Cardiac septum (tissue), 1 donor: ENCODE results near the gene PFKL. TPM values are rescaled to one million over a fixed set of nuclear protein-coding genes. Genes with fewer than 3 reads are reported as not detected.

Source experiments
- DNase-seq: peaks from one replicate; pipeline ENCODE4 v3.0.0-alpha.2; 2020; ENCODE audit warnings: low spot score
- intact Hi-C: fragments of 100-400 bp; cut with DNase I; formaldehyde crosslinking; loops from one replicate; pipeline ENCODE4 v1.14.0; 2022
- long read RNA-seq: library from polyadenylated mRNA; unstranded; transcript quantifications from one replicate; pipeline ENCODE4 v2.0.0, GENCODE V29; 2021
- total RNA-seq: library from RNA; stranded (reverse); fragmentation: NEBNext Ultra II Directional; extraction: Animal tissue kit (Norgen Biotek cat#: 25700); gene quantifications from one replicate; pipeline ENCODE4 v1.2.1, GENCODE V29; 2021
- donor health status: DM: no; HTN: no; CAD: no.

PFKL gene
- total RNA-seq, result 60.3 TPM
- long read RNA-seq, transcript PFKL-201 (22 exons, 2,912 nt), result major isoform, 136 of 264 reads
- long read RNA-seq, partial matches to known transcripts, result 47 of 264 reads
- long read RNA-seq, other reads (novel, unspliced or antisense), result 81 of 264 reads

DNA sequence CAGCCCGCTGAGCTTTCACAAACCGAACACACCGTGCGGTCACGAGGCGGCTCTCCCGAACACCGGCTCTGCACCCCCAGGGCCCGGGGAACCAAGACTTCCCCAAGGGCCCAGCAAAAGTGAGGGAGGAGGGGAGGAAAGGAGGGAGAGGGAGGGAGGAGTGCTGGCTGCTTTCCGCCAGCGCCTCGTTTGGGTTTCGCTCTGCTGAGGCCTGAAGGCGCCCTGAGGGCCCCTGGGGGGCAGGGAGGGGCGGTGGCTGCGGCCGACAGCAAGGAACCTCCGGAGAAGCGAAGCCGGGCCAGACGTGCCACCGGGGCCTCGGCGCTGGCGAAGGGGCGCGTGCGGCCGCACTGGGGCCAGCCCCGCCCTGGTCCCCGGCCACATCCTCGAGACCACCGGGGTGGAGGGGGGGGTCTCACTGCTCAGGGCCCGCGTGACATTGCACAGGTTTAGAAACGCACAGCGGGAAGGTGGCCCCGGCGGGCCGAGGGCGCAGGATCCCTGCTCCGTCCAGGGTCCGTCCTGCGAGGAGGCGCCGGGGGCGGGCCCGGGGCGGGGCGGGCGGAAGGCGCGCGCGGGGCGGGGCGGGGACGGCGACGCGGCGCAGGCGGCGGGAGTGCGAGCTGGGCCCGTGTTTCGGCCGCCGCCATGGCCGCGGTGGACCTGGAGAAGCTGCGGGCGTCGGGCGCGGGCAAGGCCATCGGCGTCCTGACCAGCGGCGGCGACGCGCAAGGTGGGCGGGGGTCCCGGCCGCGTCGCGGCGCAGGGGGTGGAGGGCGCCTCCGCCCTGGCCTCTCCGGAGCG lies at the start of gene PFKL:
PFKL (plus strand) TSS at position 596 of the 804 bp plus-strand sequence; CDS start at position 649, 53 bp downstream.
- intact Hi-C loops, result loop anchor here (10.0 kb wide), 1 partner anchor 285 kb away; the partner anchor contains the start of gene TRAPPC10

DNA sequence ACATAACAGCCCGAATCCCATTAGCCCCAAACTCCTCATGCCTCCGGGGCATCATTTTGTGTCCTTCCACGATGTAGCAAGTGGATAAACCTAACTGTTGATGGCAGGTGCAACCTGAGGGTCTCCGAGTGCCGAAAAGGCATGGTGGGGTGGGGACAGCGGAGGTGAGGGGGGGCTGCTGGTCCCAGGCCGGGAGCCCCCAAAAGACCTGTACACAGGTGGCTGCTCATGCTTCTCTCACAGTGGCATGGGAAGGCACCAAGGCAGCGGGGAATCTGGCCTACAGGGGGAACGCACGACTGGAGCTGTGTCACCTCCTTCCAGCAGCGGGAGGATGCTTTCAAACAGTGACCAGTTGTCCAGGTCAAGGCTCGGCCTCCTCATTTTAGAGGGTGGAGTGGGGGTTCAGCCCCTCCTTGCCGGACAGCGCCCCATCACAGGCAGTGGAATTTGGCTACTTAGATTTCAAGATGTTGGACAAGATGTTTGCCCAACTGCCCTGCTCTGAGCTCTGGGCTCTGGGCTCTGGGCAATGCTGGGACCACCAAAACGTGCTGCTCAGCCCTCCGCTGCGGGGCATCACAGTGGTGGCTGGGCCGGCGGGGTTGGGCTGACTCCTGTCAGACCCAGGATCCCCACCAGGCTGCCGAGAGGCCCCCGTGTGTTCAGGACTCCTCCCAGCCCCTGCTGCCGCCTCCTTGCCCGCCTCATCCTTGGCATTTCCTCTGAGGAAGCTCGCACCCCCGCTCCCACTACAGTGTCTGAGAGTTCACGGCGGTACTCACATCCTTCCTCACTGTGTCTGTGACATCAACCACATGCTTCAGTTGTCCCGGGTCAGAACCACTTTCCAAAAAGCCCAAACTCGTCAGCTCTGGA lies 45.8 kb upstream of the PFKL start:
- intact Hi-C loops, result no loop called here
- peak; percentile 65 for DNase-seq

More for the DNA sequence above, at the start of gene PFKL:
- peak; percentile 88 for DNase-seq

DNA sequence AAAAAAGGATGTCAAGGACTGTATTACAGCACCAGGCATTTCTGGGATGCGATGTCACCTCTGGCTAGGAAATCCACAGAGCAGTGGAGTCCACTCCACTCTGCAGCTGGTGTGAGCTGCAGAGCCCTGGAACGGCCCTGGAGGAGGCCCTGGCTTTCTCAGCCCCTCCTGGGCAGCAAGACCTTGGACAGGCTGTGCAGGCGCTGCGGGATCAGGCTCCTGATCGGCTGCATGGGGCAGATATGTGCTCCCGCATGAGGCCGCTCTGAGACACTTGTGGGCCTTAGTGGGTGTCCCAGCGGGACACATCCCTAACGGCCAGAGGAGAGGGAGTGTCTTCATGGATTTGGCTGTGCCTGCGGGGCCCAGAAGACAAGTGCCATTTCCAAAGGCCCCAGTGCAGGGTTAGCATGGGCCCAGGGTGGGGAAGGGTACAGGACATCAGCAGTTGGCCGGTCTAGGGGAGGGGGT lies 44.3 kb upstream of the PFKL start:
- peak; percentile 24 for DNase-seq
- intact Hi-C loops, result no loop called here

DNA sequence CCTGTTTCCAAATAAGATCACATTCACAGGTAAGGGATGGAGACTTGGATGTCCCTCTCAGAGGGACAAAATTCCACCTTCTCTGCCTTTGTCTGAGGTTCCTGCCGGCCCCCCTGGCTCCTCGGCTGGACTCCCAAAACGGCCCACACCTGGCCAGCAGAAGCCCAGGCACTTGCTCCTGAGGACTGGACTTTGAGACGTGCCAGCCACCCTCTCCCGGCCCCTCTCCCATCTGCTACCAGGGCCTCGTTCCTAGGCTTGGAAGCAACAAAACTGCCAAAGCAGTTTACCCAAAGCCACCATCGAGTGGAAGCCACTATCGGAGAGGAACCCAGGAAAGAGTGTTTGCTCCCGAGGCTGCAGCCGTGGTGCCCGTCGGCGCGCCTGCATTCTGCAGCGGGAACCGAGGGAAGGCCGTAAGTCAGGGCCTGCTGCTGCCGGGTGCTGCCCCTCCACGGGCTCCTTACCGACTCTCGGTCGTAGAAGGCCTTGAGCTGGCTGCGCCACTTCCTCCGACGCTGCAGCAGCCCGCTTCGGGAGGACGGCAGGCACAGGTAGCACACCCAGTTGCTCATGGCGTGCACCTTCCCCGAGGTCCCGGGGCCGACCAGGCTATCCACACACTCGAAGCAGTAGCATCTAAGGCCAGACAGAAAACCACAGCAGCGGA lies 41.7 kb upstream of the PFKL start:
- intact Hi-C loops, result no loop called here
- DNase-seq, result no peak

DNA sequence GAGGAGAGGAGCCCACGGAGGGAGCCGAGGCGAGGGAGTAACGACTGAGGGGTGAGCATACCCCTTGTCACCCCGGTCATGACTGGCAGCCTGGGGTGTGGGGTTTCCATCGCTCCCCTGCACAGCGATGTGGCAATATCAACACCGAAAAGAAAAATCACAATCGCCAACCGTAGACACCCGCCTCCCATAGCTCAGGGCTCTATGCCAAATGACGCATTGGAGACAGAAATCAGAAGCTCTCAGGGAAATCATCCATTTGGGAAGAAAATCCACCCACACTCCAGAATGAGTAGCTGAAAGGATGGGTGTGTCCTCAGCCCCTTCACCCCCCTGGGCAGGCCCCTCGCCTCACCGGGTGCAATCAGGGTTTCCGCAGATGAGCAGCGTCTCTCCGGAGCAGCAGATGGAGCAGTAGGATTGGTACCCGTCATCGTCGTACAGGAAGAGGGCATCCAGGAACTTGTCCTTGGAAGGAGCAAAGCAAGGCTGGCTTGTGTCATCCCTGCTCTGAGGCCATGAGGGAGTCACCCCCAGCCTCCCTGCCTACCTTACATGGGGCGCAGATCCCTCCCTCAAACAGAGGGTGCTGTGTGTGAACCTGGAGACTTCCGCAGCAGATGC lies 40.7 kb upstream of the PFKL start:
- no peak for DNase-seq
- intact Hi-C loops, result no loop called here

DNA sequence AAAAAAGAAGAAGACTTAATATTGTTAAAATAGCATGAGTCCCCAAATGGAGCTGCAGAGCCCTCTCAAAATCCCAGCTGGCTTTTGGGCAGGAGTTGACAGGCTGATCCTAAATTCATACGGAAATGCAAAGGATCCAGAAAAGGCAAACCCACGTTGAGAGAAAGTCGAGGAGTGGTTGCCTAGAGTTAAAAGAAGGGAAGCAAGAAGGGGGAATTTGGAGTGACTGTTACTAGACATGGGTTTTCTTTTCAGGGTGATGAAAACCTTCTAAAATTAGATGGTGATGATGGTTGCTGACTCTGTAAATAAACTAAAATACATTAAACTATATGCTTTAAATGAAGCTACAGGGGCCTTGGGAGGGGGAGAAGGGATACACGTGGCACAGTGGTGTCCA lies 39.8 kb upstream of the PFKL start:
- intact Hi-C loops, result no loop called here
- DNase-seq, result no peak

DNA sequence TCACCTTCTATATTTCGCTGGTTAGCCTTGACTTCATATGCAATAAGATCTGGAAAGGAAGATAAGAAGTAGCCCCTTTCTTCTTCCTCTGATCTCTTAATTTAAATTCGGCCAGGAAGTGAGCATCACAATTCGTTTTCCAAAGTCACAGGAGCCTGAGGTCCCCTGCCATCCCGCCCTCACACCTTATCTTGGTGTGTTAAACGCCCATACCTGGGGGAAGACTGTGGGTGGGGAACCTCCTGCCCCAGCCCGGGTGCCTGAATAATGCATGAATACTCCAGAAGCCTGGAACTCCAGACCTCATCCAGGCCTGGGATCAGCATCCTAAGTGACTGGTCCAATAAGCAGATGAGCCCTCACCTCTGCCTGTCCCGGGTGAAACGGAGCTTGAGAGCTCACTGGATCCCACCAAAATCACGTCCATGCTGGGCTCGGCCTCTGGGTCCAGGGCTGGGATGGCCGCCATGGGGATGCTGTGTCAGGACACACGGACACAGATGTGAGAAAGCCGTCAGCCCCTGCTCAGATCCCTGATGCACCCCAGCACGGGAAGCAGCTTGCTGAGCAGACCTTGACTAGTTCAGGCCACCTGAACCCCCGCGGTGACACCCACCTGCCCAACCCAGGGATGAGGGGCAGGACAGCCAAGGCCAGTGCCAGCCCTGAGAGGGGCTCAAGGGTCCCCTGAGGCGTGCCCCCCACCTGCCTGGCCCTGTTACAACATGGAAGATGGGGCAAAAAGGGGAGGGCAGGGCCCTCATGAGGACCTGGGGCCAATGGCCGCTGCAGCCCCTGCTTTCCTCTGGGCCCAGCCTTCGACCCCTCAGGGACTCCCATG lies 38.8 kb upstream of the PFKL start:
- DNase-seq, result no peak
- intact Hi-C loops, result no loop called here

DNA sequence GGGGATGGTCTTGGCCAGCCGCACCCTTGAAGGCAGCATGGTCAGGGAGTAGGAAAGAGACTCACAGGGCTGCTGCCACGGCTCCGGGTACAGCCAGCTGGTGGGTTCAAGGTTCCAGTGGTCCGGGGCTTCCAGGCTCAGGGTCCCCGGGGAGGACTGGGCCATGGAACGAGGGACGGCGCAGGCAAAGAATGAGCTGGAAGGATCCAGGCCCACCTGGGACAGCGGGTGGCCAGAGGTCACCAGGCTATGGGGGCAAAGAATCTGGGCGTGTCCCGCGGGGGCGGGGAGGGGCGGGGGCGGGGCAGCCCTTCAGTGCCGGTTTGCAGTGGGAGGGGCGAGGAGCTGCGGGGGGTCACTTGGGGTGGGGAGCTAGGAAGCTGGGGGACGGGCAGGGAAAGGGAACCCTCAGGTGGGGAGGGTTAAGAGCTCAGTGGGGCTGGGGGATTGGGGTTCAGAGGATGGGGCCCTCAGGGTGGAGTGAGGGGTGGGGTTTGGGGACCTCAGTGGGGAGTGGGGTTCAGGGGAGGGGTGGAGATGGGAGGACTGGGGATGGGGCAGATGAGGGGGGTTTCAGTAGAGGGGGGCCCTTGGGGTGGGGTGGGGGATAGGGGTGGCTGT lies 38.1 kb upstream of the PFKL start, which contains the start of gene DNMT3L:
DNMT3L (minus strand) TSS at position 223 of the 621 bp plus-strand sequence. CDS start 638 bp downstream, outside the sequence.
- intact Hi-C loops, result no loop called here
- DNase-seq, result no peak

DNA sequence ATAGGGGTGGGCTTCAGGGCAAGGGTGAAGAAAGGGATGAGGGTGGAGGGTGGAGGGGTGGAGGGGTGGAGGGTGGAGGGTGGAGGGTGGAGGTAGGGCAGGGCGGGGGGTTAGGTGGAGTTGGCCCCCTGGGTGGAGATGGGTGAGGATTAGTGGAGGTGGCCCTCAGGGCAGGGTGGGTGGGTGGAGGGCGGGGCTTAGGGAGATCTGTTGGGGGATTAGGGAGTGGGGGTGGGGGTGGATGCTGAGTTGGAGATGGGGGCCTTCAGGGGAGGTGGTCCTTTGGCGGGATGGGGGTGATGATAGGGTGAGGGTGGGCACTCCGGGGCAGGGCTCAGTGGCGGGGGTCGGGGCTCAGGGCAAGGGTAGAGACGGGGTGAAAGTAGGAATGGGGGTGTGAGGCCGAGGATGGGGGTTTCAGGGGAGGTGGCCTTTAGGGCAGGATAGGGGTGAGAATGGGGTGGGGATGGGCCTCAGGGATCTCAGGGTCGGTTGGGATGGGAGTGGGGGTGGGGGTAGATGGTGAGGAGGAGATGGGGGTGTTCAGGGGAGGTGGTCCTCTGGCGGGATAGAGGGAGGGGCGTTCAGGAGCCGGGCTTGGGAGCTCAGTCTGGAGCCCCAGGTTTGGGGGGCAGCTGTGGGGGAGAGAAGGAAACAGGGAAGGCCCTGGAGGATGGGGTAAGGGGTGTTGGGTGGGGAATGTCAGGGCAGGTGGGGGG lies 37.4 kb upstream of the PFKL start:
- DNase-seq, result no peak
- intact Hi-C loops, result no loop called here

DNA sequence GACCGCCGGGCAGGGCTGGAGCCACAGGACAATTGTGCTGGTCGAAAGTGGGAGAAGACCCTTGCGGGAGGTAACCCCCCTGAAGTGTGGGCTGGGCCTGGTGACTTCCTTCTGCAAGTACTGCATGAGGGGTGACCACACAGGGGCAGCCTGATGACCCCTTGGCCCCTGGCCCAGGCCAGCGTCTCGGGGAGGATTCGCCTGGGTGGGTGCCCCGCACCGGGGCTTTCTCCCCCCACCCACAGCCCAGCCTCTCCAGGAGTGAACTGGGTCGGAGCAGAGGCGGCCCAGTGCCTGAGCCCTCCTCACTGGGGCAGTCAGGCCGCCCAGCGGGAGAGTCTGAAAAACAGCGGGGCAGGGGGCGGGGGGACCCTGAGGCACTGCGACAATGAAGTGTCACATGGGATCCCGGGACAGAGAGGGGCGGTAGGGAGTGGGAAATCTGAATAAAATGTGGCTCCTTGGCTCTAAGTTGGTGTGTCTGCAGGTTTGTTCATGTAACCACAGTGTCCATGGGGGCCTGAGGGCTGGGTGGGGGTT lies 36.6 kb upstream of the PFKL start:
- intact Hi-C loops, result no loop called here
- no peak for DNase-seq

DNA sequence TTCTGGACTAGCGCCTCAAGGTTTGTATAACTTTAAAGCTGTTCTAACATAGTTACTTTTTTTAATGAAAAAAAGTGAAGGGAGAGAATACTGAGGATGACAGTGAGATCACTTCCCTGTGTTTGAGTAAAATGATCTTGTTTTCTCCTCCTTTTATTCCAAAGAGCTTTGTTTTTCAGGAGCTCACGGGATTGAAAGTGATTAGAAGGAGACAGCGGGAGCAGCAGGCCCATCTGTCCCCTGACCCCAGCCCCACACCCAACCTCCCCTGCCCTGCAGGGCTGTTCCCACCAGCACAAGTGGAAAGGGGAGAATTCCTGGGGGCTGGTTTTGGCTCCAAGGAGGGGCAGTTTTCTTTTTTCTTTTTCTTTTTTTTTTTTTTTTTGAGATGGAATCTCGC lies 36.1 kb upstream of the PFKL start:
- intact Hi-C loops, result no loop called here
- no peak for DNase-seq

DNA sequence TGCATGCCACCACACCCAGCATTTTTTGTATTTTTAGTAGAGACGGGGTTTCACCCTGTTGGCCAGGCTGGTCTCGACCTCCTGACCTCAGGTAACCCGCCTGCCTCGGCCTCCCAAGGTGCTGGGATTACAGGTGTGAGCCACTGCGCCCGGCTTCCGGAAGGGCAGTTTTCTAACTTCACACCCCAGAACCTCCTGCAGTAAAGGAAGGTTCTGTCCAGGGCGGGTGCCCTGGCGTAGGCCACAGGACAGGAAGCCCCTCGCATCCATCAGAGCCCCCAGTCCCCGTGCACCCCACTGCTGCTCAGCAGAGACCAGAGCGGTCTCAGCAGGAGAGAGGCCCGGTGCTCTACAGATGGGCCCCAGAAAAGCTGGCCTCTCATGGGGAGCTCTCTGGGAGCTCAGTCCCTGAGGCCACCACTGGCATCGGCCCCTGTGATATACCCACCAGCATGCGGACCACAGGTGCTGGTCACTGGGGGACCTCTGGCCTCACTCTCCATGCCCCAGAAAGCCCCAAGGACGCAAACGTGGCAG lies 34.1 kb upstream of the PFKL start:
- intact Hi-C loops, result no loop called here
- DNase-seq, result no peak

DNA sequence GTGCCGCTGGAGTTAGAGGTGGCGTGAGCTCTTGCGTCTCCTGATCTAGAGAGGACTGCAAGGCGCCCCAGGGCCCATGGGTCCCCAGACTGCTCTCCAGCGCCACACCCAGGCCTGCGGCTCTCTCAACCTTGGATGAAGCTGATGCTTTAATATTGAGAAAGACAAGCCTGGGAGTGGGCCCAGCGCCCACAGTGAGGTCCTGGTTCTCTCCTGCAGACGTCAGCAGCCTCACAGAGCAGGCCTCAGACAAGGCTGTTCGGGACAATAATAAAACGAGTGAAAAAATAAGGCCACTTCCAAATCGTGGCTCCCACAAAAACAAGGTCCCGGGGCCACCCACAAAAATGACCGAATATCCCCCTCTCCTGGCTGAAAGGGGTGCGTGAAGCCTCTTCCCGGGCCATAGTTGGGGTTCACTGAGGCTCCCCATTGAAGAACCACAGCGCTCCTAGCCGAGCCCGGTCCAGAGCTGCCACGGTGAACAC lies 32.2 kb upstream of the PFKL start:
- DNase-seq, result no peak
- intact Hi-C loops, result no loop called here

DNA sequence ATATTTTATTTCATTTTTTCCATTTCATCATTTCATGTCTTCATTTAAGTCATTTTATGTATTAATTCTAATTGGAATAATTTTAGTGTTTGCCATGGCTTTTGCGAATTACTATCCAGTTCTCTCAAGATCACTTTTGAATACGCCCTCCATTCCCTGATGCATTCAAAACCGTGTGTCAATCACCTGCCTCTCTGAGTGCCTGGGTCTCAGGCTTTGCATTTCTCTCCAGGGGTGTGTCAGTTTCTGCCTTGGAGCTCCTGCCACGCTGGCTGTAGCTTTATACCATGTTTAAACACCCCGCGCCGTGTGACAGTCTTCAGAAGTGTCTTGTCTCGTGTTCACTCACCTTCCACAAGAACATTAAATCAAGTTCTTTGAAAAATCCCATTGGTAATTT lies 30.8 kb upstream of the PFKL start:
- no peak for DNase-seq
- intact Hi-C loops, result no loop called here

DNA sequence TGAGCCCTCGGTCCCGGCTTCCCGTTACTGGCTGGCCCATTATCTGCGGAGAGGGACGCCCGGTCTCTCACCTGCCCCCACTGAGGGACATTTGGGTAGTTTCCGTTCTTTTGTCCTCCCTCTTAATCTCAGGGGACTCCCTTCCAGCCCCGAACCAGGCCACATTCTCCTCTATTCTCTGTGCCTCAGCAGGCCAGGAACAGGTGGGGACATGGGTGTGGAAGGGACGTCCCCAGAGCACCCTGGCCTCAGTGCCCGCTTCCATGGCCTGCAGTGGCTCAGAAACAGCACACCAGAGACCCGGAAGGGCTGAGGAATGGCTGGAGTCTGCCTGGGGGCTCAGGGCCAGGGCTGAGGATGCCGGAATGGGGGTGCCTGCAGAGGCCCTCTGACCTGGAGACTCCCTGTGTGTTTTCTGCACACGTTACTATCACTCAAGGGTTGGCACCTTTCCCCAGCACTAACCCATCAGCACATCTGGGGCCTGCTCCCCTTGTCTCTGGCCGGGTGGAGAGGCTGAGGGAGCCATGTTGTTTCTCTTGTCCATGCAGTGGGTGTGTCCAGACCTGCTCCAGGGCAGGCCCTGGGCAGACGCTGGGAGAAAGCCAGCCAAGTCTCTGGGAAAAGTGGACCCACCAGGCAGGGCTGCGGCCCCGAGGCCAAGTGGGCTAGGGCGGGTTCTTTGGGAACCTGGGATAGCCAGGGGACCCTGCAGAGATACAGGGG lies 28.1 kb upstream of the PFKL start:
- no peak for DNase-seq
- intact Hi-C loops, result no loop called here

DNA sequence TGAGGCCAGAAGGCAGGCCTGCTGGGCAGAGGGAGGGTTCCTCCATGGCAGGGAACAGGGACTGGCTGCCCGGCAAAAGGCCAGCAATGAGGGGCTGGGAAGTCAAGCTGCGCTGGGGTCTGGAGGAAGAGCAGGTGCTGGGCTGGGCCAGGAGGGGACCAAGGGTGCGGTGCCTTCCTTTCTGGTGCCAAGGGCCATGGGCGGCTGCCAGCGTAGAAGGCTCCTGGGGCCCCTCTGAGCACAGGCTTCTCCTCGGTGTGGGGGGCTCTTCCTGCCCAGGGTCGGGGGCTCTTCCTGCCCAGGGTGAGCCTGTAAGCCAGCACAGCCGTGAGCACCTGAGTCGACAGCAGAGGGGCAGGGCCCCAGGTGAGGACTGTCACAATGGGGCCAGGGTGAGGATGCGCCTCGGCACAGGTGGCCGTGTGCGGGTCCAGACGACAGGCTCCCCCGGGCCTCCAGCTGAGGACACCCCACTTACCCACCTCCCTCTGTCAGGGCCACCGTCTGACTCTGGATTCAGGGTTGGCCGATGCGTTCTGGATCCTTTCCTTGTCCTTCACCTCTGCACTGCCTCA lies 27.5 kb upstream of the PFKL start:
- no peak for DNase-seq
- intact Hi-C loops, result no loop called here
